Activated CD4-positive, alpha-beta T cell treated with anti-CD3 and anti-CD28 coated beads, Interleukin-2, amount 50 U/mL, for 4 hours (primary cell): ENCODE measurements around the gene SSBP2.
"Not testable (repeated sequence)": the region's sequence is repeated elsewhere in the genome, so short reads cannot be mapped to it uniquely, and the experiment has no call there.

ENCODE experiments used
- DNase-seq, 2 experiments: peaks; one replicate each; pipeline ENCODE4 v3.0.0-alpha.2; 2020

SSBP2 gene

GRCh38 chr5:81646469-81646995 lies 104.4 kb downstream of the SSBP2 start:
- no peak for DNase-seq

GRCh38 chr5:81642210-81642609 lies 108.7 kb downstream of the SSBP2 start:
- no peak for DNase-seq

- DNase-seq, result no peak
These were observed 111.3 kb downstream of the SSBP2 start for GRCh38 chr5:81639556-81639955.

DNA sequence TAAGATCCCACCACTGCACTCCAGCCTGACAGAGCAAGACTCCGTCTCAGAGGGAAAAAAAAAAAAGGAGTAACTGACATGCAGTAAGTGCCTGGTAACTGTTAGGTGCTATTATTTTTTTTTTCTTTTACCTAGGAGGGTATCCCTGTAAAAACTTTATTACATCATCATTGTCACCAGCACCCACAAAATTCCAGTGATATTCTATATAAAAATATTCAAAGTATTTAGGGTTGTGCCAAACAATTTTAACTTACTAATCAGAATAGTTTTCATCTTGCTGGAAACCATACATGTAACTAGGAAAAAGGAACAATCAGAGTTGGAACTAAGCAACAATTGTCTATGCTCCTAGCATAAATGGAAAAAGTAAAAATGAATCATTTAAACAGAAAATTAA lies 112.4 kb downstream of the SSBP2 start:
- DNase-seq, result no peak

- DNase-seq, result no peak
These were observed 117.0 kb downstream of the SSBP2 start for GRCh38 chr5:81633891-81634290.

- DNase-seq, result no peak
These were observed 117.4 kb downstream of the SSBP2 start for GRCh38 chr5:81633471-81633870.

GRCh38 chr5:81632679-81633078 lies 118.2 kb downstream of the SSBP2 start:
- no peak for DNase-seq

GRCh38 chr5:81631621-81632020 lies 119.3 kb downstream of the SSBP2 start:
- no peak for DNase-seq

DNA sequence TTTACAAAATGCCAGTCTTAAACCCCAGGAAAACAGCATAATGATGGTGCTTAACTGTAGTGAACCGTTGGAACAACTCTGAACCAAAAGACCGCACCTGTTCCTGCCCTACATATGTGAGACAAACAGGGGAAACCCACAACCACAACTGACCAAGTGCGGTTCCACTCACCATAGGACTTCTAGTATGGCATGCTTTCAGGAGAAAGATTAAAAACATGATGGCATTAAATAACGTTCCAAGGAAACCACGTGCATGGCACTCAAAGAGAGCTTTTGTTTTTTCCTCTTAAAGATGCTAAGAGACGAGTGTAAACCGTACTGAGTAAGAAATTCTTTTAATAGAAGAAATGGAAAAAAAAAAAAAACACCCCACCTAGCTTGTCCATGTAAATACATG lies 119.8 kb downstream of the SSBP2 start:
- DNase-seq, result no peak

DNA sequence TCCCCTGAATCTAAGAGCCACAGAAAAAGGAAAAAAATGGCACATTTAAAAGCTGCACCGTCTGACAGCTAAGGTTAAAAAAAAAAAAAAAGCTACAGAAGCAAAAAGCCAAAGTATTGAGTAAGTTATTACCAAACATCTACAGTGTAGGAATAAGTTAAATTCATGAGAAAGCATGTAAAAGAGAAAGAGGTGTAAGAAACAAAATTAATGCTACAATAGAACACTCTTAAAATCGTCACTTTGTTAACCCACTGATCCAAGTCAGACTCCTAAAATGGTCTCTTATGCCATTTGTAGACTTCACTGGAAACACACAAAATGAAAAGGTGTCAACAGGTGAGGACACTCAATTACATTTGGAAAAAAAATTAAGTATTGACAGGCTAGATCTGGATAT lies 120.2 kb downstream of the SSBP2 start:
- no peak for DNase-seq

DNA sequence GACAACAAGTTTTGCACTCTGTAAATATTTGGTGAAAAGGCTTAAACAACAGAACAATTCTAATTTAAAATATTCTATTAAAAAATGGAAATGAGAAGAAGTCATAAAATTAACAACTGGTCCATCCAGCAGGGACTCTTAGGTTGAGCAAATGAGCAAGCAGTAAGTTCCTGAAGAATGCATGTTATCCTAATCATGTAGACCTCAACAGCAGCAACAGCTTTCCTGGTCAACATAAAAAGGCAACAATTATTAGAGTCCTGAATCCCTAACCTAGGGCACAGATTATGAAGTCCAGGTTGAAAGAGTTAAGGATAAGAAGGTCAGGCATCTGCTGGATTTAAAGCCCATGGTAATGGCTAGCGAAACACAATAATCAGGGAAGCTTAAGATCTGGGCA lies 120.9 kb downstream of the SSBP2 start:
- DNase-seq, result no peak

- DNase-seq, result not testable (repeated sequence)
These were observed 122.8 kb downstream of the SSBP2 start for GRCh38 chr5:81628061-81628460.

GRCh38 chr5:81626524-81626923 lies 124.4 kb downstream of the SSBP2 start:
- DNase-seq, result no peak

GRCh38 chr5:81609810-81610375 lies 141.0 kb downstream of the SSBP2 start:
- no peak for DNase-seq

- no peak for DNase-seq
These were observed 141.9 kb downstream of the SSBP2 start for GRCh38 chr5:81608976-81609375.

DNA sequence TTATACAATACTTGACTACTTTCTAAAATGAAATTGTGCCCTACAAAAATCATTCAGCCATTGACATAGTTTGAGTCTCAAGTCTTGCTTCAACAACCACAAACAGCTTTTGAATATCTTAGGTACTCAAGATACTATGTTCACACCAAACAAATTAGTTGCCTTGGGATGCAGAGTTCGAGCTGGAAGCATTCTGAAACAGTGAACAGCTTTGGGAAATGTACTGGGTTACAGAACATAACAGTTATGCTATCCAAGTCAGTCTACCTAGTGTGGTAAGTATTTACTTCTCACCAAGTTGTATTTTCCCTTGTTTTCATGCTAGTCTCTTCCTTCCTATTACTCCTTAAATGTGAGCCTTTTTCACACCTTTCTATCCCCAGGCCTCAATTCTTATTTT lies 143.2 kb downstream of the SSBP2 start:
- no peak for DNase-seq

GRCh38 chr5:81606150-81606549 lies 144.7 kb downstream of the SSBP2 start:
- DNase-seq, result no peak

GRCh38 chr5:81605299-81605698 lies 145.6 kb downstream of the SSBP2 start:
- DNase-seq, result no peak

- no peak for DNase-seq
These were observed 146.7 kb downstream of the SSBP2 start for GRCh38 chr5:81604193-81604592.

- no peak for DNase-seq
These were observed 149.0 kb downstream of the SSBP2 start for GRCh38 chr5:81601919-81602318.

GRCh38 chr5:81592085-81592484 lies 158.8 kb downstream of the SSBP2 start:
- not testable (repeated sequence) for DNase-seq

DNA sequence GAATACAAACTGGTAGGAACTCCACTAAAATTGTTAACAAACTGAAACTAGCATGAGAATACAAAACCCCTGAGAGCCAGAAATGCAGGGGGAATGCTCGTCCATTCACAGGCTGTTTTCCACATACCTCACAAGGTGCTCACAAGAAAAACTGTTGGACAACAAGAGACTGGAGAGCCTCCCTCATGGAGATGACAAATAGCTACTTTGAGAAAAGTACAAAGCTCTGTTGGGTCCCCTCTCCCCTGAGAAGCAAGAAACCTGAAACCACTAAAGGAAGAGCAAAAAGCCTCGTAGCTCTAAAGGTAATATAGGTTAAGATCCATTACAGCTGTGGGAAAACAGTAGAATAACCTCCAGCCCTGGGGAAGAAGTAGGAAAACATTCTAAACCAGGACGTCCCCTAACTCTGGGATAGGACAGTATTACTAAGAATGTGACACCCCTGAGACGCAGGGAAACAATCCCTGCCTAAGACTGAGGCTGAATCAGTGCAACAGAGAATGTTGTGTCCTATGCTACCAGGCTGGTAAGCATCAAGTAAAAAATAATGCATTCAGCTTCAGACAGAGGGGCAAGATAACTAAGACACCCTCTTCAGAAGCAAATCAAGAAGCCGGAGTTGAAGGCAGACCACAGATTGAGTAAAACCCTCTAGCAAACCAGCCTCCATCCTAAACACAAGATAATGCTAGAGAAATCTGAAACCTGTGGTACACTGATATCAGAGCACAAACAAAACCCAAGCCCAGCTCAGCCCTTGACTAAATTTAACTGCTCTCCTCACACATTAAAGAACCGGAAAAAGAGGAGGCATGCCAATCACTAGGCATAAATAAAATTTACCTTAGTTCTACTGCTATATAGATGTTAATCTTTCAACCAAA lies 160.2 kb downstream of the SSBP2 start:
- no peak for DNase-seq

GRCh38 chr5:81579262-81579924 lies 171.5 kb downstream of the SSBP2 start:
- no peak for DNase-seq

- DNase-seq, result no peak
These were observed 173.8 kb downstream of the SSBP2 start for GRCh38 chr5:81577091-81577490.
